ENCODE results near the gene MANSC4. TPM values are rescaled to one million over a fixed set of nuclear protein-coding genes. Genes with fewer than 3 reads are reported as not detected.

The MANSC4 gene
- total and polyA plus RNA-seq, 9 of the 15 experiments (the other 6 are each of a cell fraction or from before 2014, with no cell fraction given) = not detected

DNA sequence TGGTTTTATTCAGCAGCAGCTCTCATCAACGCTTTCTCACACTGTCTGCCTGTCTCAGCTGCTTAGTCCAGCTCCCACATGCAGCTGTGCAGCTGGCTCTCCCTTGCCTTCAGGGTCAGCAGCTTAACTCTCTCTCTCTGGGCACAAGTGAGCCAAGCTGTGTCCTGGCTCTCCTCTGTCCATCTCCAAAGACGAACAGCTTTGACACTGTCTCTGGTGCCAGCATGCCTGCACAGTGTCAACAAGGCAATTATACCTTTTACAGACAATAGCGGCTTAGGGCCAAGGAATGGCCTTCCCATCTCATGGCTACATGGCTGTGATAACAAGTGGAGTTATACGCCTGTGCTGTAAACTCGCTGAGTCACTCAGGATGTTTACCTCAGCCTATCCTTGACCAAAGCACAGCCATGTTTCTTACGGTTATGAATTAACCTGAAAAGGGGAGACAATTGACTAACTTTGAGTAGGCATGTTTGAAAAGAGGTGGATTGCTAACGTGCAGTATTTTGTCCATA, 38.4 kb upstream of the MANSC4 start (continued):
- TF ChIP-seq, protein P1, sequence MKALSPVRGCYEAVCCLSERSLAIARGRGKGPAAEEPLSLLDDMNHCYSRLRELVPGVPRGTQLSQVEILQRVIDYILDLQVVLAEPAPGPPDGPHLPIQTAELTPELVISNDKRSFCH (CRISPR knock-in tag; IDR thresholded peaks at IDR 0.05) = 0 out of 2 replicates have a peak, but pooled peaks have one; percentile 72
- TF ChIP-seq, protein P1 (tag; IDR thresholded peaks at IDR 0.05) = peak; percentile 98
- TF ChIP-seq, protein P2, sequence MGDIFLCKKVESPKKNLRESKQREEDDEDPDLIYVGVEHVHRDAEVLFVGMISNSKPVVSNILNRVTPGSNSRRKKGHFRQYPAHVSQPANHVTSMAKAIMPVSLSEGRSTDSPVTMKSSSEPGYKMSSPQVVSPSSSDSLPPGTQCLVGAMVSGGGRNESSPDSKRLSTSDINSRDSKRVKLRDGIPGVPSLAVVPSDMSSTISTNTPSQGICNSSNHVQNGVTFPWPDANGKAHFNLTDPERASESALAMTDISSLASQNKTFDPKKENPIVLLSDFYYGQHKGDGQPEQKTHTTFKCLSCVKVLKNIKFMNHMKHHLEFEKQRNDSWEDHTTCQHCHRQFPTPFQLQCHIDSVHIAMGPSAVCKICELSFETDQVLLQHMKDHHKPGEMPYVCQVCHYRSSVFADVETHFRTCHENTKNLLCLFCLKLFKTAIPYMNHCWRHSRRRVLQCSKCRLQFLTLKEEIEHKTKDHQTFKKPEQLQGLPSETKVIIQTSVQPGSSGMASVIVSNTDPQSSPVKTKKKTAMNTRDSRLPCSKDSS (IDR thresholded peaks at IDR 0.05; ENCODE audit: low read depth, partially characterized antibody) = no peak
- no peak for TF ChIP-seq ARID1B (IDR thresholded peaks at IDR 0.05)
- TF ChIP-seq SETDB1 (IDR thresholded peaks at IDR 0.05; ENCODE audit: low read length) = no peak
- TF ChIP-seq MCM2 (IDR thresholded peaks at IDR 0.05; ENCODE audit: low read depth) = no peak
- peak; percentile 54; the same call in 1 of the 2 replicates for TF ChIP-seq C11orf30 (IDR thresholded peaks at IDR 0.05; ENCODE audit: low read depth)
- peak; percentile 39; the same call in 1 of the 2 replicates for TF ChIP-seq MAFK (IDR thresholded peaks at IDR 0.05; ENCODE audit: low read length)
- no peak for TF ChIP-seq ZHX1 (conservative IDR thresholded peaks at IDR 0.05; ENCODE audit: low read length)
- no peak for TF ChIP-seq KLF10 (CRISPR knock-in tag; IDR thresholded peaks at IDR 0.05)
- no peak for TF ChIP-seq KDM4B (IDR thresholded peaks at IDR 0.05; ENCODE audit: borderline replicate concordance in 2 of 2, low read depth in 1 of 2)
- no peak for TF ChIP-seq ZNF263 (CRISPR knock-in tag; IDR thresholded peaks at IDR 0.05; ENCODE audit: borderline replicate concordance)
- TF ChIP-seq ZNF232 (CRISPR knock-in tag; IDR thresholded peaks at IDR 0.05) = no peak
- TF ChIP-seq FOXK2 (conservative IDR thresholded peaks at IDR 0.05 in 1 of 2, IDR thresholded peaks at IDR 0.05 in 1 of 2; ENCODE audit: low read depth in 2 of 2) = no peak
- TF ChIP-seq HLTF (IDR thresholded peaks at IDR 0.05) = no peak
- TF ChIP-seq TCF7 (IDR thresholded peaks at IDR 0.05; ENCODE audit: borderline replicate concordance) = no peak
- TF ChIP-seq ZC3H4 (CRISPR knock-in tag; IDR thresholded peaks at IDR 0.05; ENCODE audit: borderline replicate concordance) = no peak
- no peak for TF ChIP-seq MCM3 (IDR thresholded peaks at IDR 0.05)
- no peak for TF ChIP-seq CHCHD3 (CRISPR knock-in tag; IDR thresholded peaks at IDR 0.05)
- TF ChIP-seq XRCC4 (IDR thresholded peaks at IDR 0.05; ENCODE audit: extremely low read depth, insufficient read depth, insufficient read length) = no peak
- TF ChIP-seq BHLHE40 (IDR thresholded peaks at IDR 0.05; ENCODE audit: low read length) = no peak
- no peak for TF ChIP-seq TOE1 (IDR thresholded peaks at IDR 0.05; ENCODE audit: borderline replicate concordance)
- no peak for TF ChIP-seq TOE1 (CRISPR knock-in tag; IDR thresholded peaks at IDR 0.05; ENCODE audit: borderline replicate concordance, low read depth)
- no peak for TF ChIP-seq ETV6 (IDR thresholded peaks at IDR 0.05; ENCODE audit: borderline replicate concordance in 1 of 2, low read depth in 2 of 2, low read length in 1 of 2)
- TF ChIP-seq ETV6 (CRISPR knock-in tag; IDR thresholded peaks at IDR 0.05; ENCODE audit: borderline replicate concordance) = no peak
- no peak for TF ChIP-seq NFIX (CRISPR knock-in tag; IDR thresholded peaks at IDR 0.05; ENCODE audit: low read depth)
- no peak for TF ChIP-seq EHMT2 (IDR thresholded peaks at IDR 0.05)

Measured in K562 (cell line).